ENCODE results near the gene GGTLC2.

Gene GGTLC2

GRCh38 chr22:22692707-22693530, 48.5 kb downstream of the GGTLC2 start:
- peak; percentile 74 for DNase-seq

- no peak for DNase-seq
These were observed 49.1 kb downstream of the GGTLC2 start for GRCh38 chr22:22693531-22693884.

GRCh38 chr22:22694106-22694505, 49.7 kb downstream of the GGTLC2 start:
- no peak for DNase-seq

GRCh38 chr22:22696104-22696503, 51.7 kb downstream of the GGTLC2 start:
- no peak for DNase-seq
